Inferior parietal cortex (tissue), 1 donor: ENCODE data around the gene OPA1.

Experiments used
- DNase-seq: peaks from one replicate; pipeline ENCODE4 v3.0.0-alpha.2; 2016; ENCODE audit errors: extremely low spot score

The OPA1 gene

GRCh38 chr3:193710286-193711165 is 117.5 kb downstream of the OPA1 start:
- no peak for DNase-seq

- no peak for DNase-seq
These were observed 118.1 kb downstream of the OPA1 start for GRCh38 chr3:193711166-193711485.

- DNase-seq, result no peak
These were observed 118.5 kb downstream of the OPA1 start for GRCh38 chr3:193711523-193711963.

- no peak for DNase-seq
These were observed 119.1 kb downstream of the OPA1 start for GRCh38 chr3:193711964-193712598.

- no peak for DNase-seq
These were observed 119.9 kb downstream of the OPA1 start for GRCh38 chr3:193712938-193713337.

- no peak for DNase-seq
These were observed 121.6 kb downstream of the OPA1 start for GRCh38 chr3:193714523-193715137.

GRCh38 chr3:193716150-193716549 is 123.1 kb downstream of the OPA1 start:
- DNase-seq, result no peak

GRCh38 chr3:193719735-193720134 is 126.7 kb downstream of the OPA1 start:
- no peak for DNase-seq

GRCh38 chr3:193720169-193720568 is 127.2 kb downstream of the OPA1 start:
- DNase-seq, result no peak

- DNase-seq, result no peak
These were observed 129.6 kb downstream of the OPA1 start for GRCh38 chr3:193722566-193722965.

GRCh38 chr3:193727089-193727488 is 134.1 kb downstream of the OPA1 start:
- no peak for DNase-seq

GRCh38 chr3:193728429-193729087 is 135.6 kb downstream of the OPA1 start:
- no peak for DNase-seq

GRCh38 chr3:193729088-193729465 is 136.1 kb downstream of the OPA1 start:
- no peak for DNase-seq

GRCh38 chr3:193729601-193730000 is 136.6 kb downstream of the OPA1 start:
- DNase-seq, result no peak

GRCh38 chr3:193730511-193730910 is 137.5 kb downstream of the OPA1 start:
- no peak for DNase-seq

GRCh38 chr3:193730976-193731375 is 138.0 kb downstream of the OPA1 start:
- DNase-seq, result no peak

- DNase-seq, result no peak
These were observed 138.6 kb downstream of the OPA1 start for GRCh38 chr3:193731656-193732055.

GRCh38 chr3:193732391-193732790 is 139.4 kb downstream of the OPA1 start:
- no peak for DNase-seq

GRCh38 chr3:193732827-193733226 is 139.8 kb downstream of the OPA1 start:
- DNase-seq, result no peak

- no peak for DNase-seq
These were observed 141.8 kb downstream of the OPA1 start for GRCh38 chr3:193734737-193735366.

GRCh38 chr3:193735850-193736249 is 142.8 kb downstream of the OPA1 start:
- DNase-seq, result no peak

- no peak for DNase-seq
These were observed 143.6 kb downstream of the OPA1 start for GRCh38 chr3:193736616-193737015.
